Astrocyte of the cerebellum (primary cell): ENCODE measurements around the gene ENTPD2.

Experiments used
- DNase-seq: peaks from one replicate; pipeline ENCODE4 v3.0.0-alpha.2; 2011; ENCODE audit warnings: low read depth
- H3K4me3 ChIP-seq: 2 replicates; pipeline ENCODE4 v1.5.1; 2011; ENCODE audit warnings: mild to moderate bottlenecking, low read depth, low read length, moderate library complexity
- CTCF ChIP-seq: IDR thresholded peaks from 2 replicates; pipeline ENCODE4 v1.5.1; 2012; ENCODE audit warnings: low read length, low read depth, moderate library complexity, mild to moderate bottlenecking; ENCODE audit errors: missing control alignments
- in situ Hi-C: cut with HindIII; loops from 2 replicates; pipeline ENCODE4 v1.10.0; 2017; ENCODE audit warnings: low sequenced_read_pairs

The ENTPD2 gene

GRCh38 chr9:137040568-137040967, 13.3 kb downstream of the ENTPD2 start:
- in situ Hi-C loops, result loop anchor here (25.0 kb wide), 1 partner anchor 253 kb away; the partner anchor contains the start of genes CCDC183 and TMEM141
- no peak for TF ChIP-seq CTCF
- no peak overlapping the region for H3K4me3 ChIP-seq
- DNase-seq, result no peak

- no peak overlapping the region for H3K4me3 ChIP-seq
- in situ Hi-C loops, result loop anchor here (25.0 kb wide), 1 partner anchor 252 kb away; the partner anchor contains the start of genes CCDC183 and TMEM141
- no peak for DNase-seq
- no peak for TF ChIP-seq CTCF
These were observed 14.1 kb downstream of the ENTPD2 start for GRCh38 chr9:137039611-137040366.

- DNase-seq, result no peak
- in situ Hi-C loops, result loop anchor here (25.0 kb wide), 1 partner anchor 252 kb away; the partner anchor contains the start of genes CCDC183 and TMEM141
- TF ChIP-seq CTCF, result no peak
- H3K4me3 ChIP-seq, result no peak overlapping the region
These were observed 14.9 kb downstream of the ENTPD2 start for GRCh38 chr9:137038916-137039315.

GRCh38 chr9:137037483-137037882, 16.4 kb downstream of the ENTPD2 start:
- no peak for TF ChIP-seq CTCF
- no peak for DNase-seq
- no peak overlapping the region for H3K4me3 ChIP-seq
- in situ Hi-C loops, result loop anchor here (25.0 kb wide), 1 partner anchor 250 kb away; the partner anchor contains the start of genes CCDC183 and TMEM141

GRCh38 chr9:137037035-137037434, 16.8 kb downstream of the ENTPD2 start:
- no peak for TF ChIP-seq CTCF
- in situ Hi-C loops, result loop anchor here (25.0 kb wide), 1 partner anchor 250 kb away; the partner anchor contains the start of genes CCDC183 and TMEM141
- DNase-seq, result no peak
- no peak overlapping the region for H3K4me3 ChIP-seq

GRCh38 chr9:137035937-137036336, 17.9 kb downstream of the ENTPD2 start:
- no peak for DNase-seq

More at GRCh38 chr9:137035937-137036336, 17.9 kb downstream of the ENTPD2 start:
- in situ Hi-C loops, result loop anchor here (25.0 kb wide), 1 partner anchor 249 kb away; the partner anchor contains the start of genes CCDC183 and TMEM141
- H3K4me3 ChIP-seq, result no peak overlapping the region
- no peak for TF ChIP-seq CTCF
